ENCODE results near the gene BLOC1S1.

Gene BLOC1S1

DNA sequence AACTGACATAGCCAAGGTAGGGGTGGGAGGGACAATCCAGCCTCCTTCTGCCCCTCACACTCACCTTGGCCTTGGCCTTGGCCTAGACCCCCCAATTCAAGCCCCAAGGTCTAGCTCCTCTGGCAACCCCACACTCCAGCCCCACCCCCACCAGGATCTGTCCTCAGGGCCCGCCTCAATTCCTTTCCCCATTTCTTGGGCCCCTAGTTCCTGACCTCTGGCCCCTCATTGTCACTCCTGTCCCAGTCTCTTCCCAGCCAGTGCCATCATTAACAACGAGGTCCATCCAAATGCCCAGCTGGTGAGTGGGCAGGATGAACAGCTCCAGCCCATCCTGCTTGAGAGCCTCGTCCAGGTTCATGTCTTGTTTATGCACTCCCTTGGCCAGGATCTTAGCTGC, 20.2 kb downstream of the BLOC1S1 start:
- H3K27ac ChIP-seq = no peak overlapping the region
- no peak for TF ChIP-seq ZFX (IDR thresholded peaks at IDR 0.05; ENCODE audit: borderline replicate concordance)
- TF ChIP-seq, protein P1, sequence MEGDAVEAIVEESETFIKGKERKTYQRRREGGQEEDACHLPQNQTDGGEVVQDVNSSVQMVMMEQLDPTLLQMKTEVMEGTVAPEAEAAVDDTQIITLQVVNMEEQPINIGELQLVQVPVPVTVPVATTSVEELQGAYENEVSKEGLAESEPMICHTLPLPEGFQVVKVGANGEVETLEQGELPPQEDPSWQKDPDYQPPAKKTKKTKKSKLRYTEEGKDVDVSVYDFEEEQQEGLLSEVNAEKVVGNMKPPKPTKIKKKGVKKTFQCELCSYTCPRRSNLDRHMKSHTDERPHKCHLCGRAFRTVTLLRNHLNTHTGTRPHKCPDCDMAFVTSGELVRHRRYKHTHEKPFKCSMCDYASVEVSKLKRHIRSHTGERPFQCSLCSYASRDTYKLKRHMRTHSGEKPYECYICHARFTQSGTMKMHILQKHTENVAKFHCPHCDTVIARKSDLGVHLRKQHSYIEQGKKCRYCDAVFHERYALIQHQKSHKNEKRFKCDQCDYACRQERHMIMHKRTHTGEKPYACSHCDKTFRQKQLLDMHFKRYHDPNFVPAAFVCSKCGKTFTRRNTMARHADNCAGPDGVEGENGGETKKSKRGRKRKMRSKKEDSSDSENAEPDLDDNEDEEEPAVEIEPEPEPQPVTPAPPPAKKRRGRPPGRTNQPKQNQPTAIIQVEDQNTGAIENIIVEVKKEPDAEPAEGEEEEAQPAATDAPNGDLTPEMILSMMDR (IDR thresholded peaks at IDR 0.05) = no peak

- H3K27ac ChIP-seq = peak overlapping the region; percentile 43
- TF ChIP-seq ZFX (IDR thresholded peaks at IDR 0.05; ENCODE audit: borderline replicate concordance) = no peak
- TF ChIP-seq, protein P1 (IDR thresholded peaks at IDR 0.05) = peak; percentile 97
Measured at GRCh38 chr12:55736780-55737580, 21.1 kb downstream of the BLOC1S1 start.

GRCh38 chr12:55737581-55738122, 21.8 kb downstream of the BLOC1S1 start:
- peak overlapping the region; percentile 43 for H3K27ac ChIP-seq
- TF ChIP-seq ZFX (IDR thresholded peaks at IDR 0.05; ENCODE audit: borderline replicate concordance) = no peak
- TF ChIP-seq, protein P1 (IDR thresholded peaks at IDR 0.05) = 0 out of 2 replicates have a peak, but pooled peaks have one; percentile 0

DNA sequence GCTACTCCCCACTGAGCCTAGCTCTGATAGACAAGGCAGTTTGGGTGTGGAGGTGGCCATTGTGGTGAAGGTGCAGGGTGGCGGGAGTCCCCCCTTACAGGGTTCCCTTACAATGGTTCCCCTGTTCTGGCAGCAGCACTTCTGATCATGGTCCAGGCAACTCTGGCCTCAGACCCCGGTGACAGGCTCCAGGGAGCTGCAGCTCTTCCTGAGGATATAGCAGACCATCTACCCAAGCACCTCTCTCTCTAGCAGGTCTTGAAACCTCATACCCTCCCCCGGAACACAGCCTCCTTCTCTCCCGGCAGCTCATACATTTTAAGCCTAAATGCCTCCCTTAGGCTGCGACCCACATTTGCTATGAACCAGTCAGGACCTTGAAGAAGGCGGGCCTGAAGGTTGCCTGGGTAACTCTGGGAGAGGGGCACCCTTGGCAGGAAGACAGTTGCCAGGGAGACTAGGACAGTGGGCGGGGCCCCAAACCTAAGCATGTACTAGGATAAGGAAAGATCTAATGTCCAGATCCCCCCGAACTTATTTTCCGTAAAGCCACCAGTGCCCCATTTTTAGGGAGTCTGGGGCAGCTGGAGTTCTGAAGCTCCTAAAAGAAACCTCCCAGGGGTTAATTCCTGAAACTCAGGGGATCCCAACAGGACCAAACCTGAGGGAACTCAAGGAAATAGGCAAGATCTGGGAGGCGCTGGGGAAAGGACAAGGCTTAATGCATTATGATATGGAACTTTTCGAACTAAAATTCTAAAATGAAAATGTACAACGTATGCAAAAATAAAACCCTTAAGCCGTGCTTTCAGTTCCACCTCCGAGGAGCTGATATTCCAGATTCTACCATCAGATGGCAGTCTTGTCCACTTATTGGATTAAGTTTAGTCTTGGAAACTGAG, 22.5 kb downstream of the BLOC1S1 start:
- peak overlapping the region; percentile 43 for H3K27ac ChIP-seq
- TF ChIP-seq, protein P1 (IDR thresholded peaks at IDR 0.05) = peak; percentile 92
- TF ChIP-seq ZFX (IDR thresholded peaks at IDR 0.05; ENCODE audit: borderline replicate concordance) = no peak

DNA sequence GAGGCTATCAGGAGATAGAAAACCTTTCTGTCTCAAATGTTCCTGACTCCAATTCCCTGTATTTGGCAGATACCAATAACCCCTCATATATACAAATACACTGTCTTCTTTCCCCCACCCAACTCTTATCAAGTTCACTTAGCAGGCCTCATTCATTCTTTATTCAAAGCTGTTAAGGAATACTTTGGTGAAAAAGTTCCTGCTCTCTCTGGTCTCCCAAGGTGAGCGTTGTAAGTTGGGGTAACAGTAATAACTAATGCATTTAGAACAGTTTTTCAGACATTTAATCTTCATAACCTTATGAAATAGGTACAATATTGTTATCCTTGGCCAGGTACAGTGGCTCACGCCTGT, 23.2 kb downstream of the BLOC1S1 start:
- TF ChIP-seq, protein P1 (IDR thresholded peaks at IDR 0.05) = peak; percentile 67
- TF ChIP-seq ZFX (IDR thresholded peaks at IDR 0.05; ENCODE audit: borderline replicate concordance) = no peak
- H3K27ac ChIP-seq = peak overlapping the region; percentile 43

DNA sequence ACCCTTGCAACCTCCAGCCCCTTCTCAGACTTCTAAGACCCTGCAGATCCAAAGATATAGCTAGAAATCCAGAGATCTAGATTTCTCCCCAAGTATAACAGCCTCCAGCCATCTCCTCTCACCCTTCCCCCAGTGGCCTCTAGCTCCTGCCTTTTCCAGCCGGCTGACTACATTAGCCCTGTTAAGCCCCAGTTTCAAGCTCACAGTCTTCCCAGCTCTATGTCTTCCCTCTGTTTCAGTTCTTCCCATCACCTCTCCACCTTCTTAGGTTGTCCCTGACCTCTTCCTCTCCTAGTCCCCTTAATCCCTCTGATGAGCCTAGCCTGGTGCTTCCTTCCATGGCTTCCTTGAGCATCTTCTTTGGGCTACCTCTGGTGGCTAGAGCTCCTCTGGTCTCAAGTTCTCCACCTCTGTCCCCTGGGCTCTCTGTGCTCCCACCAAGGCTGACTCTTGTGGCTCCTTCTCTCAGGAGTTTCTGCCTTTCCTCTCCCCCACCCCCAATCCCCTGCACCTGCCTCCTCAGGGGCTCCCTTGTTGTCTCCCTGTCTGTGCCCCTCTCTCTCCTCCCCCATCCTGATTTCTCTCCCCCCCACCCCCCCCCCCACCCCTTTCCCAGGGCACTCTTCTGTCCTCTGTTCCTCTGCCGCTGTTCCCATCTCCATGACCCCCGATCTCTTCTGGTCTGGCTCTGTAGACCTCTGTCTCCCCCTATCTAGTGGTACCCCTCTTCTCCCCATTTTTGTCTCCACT, 26.3 kb downstream of the BLOC1S1 start:
- H3K27ac ChIP-seq = peak overlapping the region; percentile 79; the same call in 1 of the 2 replicates
- TF ChIP-seq, protein P1 (IDR thresholded peaks at IDR 0.05) = no peak
- no peak for TF ChIP-seq ZFX (IDR thresholded peaks at IDR 0.05; ENCODE audit: borderline replicate concordance)
